IMR-90 (cell line): ENCODE results near the gene RAB8B. TPM values are rescaled to one million over a fixed set of nuclear protein-coding genes. Genes with fewer than 3 reads are reported as not detected.

Experiments used
- ATAC-seq: fragments of 200-7000 bp; cut with Tn5 transposase; 2 replicates; pipeline ENCODE4 v1.9.1; 2020; ENCODE audit warnings: low read depth, mild to moderate bottlenecking, moderate library complexity
- BruUV-seq: library from RNA; stranded (reverse); fragments of 400-500 nt; replicated peaks from 2 replicates; lab custom pipeline; 2021; lab: Mats Ljungman, UMichigan
- CTCF ChIA-PET: fragments of 300-600 bp; formaldehyde crosslinking; extraction: SDS; loops from one replicate; lab custom pipeline; 2021; ENCODE audit warnings: antibody characterized with exemption; lab: Yijun Ruan, JAX
- POLR2A ChIA-PET: fragments of 300-600 bp; sonication (Branson Sonifier 250); formaldehyde crosslinking; loops from one replicate; lab custom pipeline; 2022; ENCODE audit warnings: antibody characterized with exemption; ENCODE audit not compliant: unreplicated experiment; lab: Charles Lee
- DNase-seq: peaks from one replicate; pipeline ENCODE4 v3.0.0; 2013
- H2AFZ ChIP-seq: replicated peaks from 2 replicates; pipeline ENCODE3; 2013; ENCODE audit warnings: low read length, mild to moderate bottlenecking; ENCODE audit not compliant: poor library complexity
- H2AK5ac ChIP-seq: 2 replicates; pipeline ENCODE4 v1.6.1; 2013; ENCODE audit warnings: low read depth, low read length, inconsistent platforms
- H2AK9ac ChIP-seq: replicated peaks from 2 replicates; pipeline ENCODE3; 2013; ENCODE audit warnings: mild to moderate bottlenecking, low read depth, low read length, moderate library complexity; ENCODE audit not compliant: poor library complexity
- H2BK120ac ChIP-seq: 2 replicates; pipeline ENCODE4 v1.6.1; 2013; ENCODE audit warnings: low read depth, low read length, inconsistent platforms
- H2BK15ac ChIP-seq: 3 replicates; pipeline ENCODE4 v1.6.1; 2013; ENCODE audit warnings: low read depth, low read length, inconsistent platforms
- H2BK20ac ChIP-seq: 2 replicates; pipeline ENCODE4 v1.6.1; 2013; ENCODE audit warnings: low read depth, mild to moderate bottlenecking, inconsistent platforms, low read length, moderate library complexity
- H2BK5ac ChIP-seq: 2 replicates; pipeline ENCODE4 v1.6.1; 2013; ENCODE audit warnings: mild to moderate bottlenecking, low read depth, low read length, inconsistent platforms; ENCODE audit not compliant: poor library complexity, severe bottlenecking
- H3K14ac ChIP-seq: replicated peaks from 2 replicates; pipeline ENCODE4 v1.6.1; 2013; ENCODE audit warnings: low read depth, low read length, inconsistent platforms
- H3K18ac ChIP-seq: 2 replicates; pipeline ENCODE4 v1.6.1; 2013; ENCODE audit warnings: low read depth, low read length, control low read depth
- H3K23ac ChIP-seq: 2 replicates; pipeline ENCODE4 v1.6.1; 2013; ENCODE audit warnings: low read depth, low read length, inconsistent platforms
- H3K27ac ChIP-seq: 2 replicates; pipeline ENCODE4 v1.5.1; 2013; ENCODE audit warnings: mild to moderate bottlenecking, control low read depth, low read length; ENCODE audit not compliant: insufficient read depth
- H3K27me3 ChIP-seq: 2 replicates; pipeline ENCODE4 v1.6.1; 2013; ENCODE audit warnings: low read length; ENCODE audit not compliant: control insufficient read depth, insufficient read depth
- H3K36me3 ChIP-seq: 2 replicates; pipeline ENCODE4 v1.6.1; 2013; ENCODE audit warnings: low read length, mixed read lengths; ENCODE audit not compliant: control insufficient read depth, insufficient read depth
- H3K4ac ChIP-seq: 2 replicates; pipeline ENCODE4 v1.6.1; 2013; ENCODE audit warnings: low read depth, low read length, inconsistent platforms
- H3K4me1 ChIP-seq: 2 replicates; pipeline ENCODE4 v1.6.1; 2013; ENCODE audit warnings: low read length, mixed read lengths; ENCODE audit not compliant: control insufficient read depth, insufficient read depth
- H3K4me2 ChIP-seq: 2 replicates; pipeline ENCODE4 v1.6.1; 2013; ENCODE audit warnings: low read depth, mild to moderate bottlenecking, control low read depth, low read length, moderate library complexity
- H3K4me3 ChIP-seq: 2 replicates; pipeline ENCODE4 v1.5.1; 2013; ENCODE audit warnings: low read depth, mild to moderate bottlenecking, control low read depth, low read length, moderate library complexity; ENCODE audit not compliant: insufficient read depth
- H3K56ac ChIP-seq: 2 replicates; pipeline ENCODE4 v1.6.1; 2013; ENCODE audit warnings: low read length, inconsistent platforms; ENCODE audit not compliant: insufficient read depth; ENCODE audit errors: extremely low read depth
- H3K79me1 ChIP-seq, 2 experiments: 2 replicates each; pipeline ENCODE4 v1.6.1; 2013; ENCODE audit warnings: low read length in 2 of 2, inconsistent platforms in 1 of 2, low read depth in 1 of 2
- H3K9ac ChIP-seq: 2 replicates; pipeline ENCODE4 v1.6.1; 2013; ENCODE audit warnings: low read depth, low read length, control low read depth
- H3K9me1 ChIP-seq: 2 replicates; pipeline ENCODE4 v1.6.1; 2013; ENCODE audit warnings: low read length, inconsistent platforms; ENCODE audit not compliant: insufficient read depth
- H3K9me3 ChIP-seq: 2 replicates; pipeline ENCODE4 v1.6.1; 2013; ENCODE audit warnings: low read length; ENCODE audit not compliant: control insufficient read depth, insufficient read depth
- H4K20me1 ChIP-seq: 2 replicates; pipeline ENCODE4 v1.6.1; 2013; ENCODE audit warnings: low read length, inconsistent platforms; ENCODE audit not compliant: insufficient read depth
- H4K5ac ChIP-seq: 2 replicates; pipeline ENCODE4 v1.6.1; 2013; ENCODE audit warnings: mild to moderate bottlenecking, low read depth, low read length, control low read depth
- H4K8ac ChIP-seq, 2 experiments: 2 replicates each; pipeline ENCODE4 v1.6.1; 2013; ENCODE audit warnings: low read depth in 2 of 2, low read length in 2 of 2, control low read depth in 1 of 2, inconsistent platforms in 1 of 2
- H4K91ac ChIP-seq: 2 replicates; pipeline ENCODE4 v1.6.1; 2013; ENCODE audit warnings: low read depth, low read length, inconsistent platforms; ENCODE audit not compliant: insufficient read depth
- FOS ChIP-seq: fragments of 150-350 bp; IDR thresholded peaks from 2 replicates; pipeline ENCODE4 v1.6.1; 2016; ENCODE audit warnings: low read depth, low read length
- MAFK ChIP-seq: IDR thresholded peaks from 2 replicates; pipeline ENCODE4 v1.6.1; 2012; ENCODE audit warnings: low read depth, low read length, improper control_type of control experiment
- MAZ ChIP-seq: IDR thresholded peaks from 2 replicates; pipeline ENCODE4 v1.6.1; 2012; ENCODE audit warnings: low read depth, mild to moderate bottlenecking, low read length, improper control_type of control experiment, moderate library complexity, borderline replicate concordance
- NFE2L2 ChIP-seq: fragments of 150-350 bp; IDR thresholded peaks from 2 replicates; pipeline ENCODE4 v1.6.1; 2016; ENCODE audit warnings: low read depth, mild to moderate bottlenecking, low read length
- RAD21 ChIP-seq: IDR thresholded peaks from 2 replicates; pipeline ENCODE4 v1.6.1; 2012; ENCODE audit warnings: low read length, improper control_type of control experiment
- whole genome bisulfite sequencing, 2 experiments: methylation state at CpG; one replicate each; pipeline versions ENCODE4 v1.1.5 to v1.1.7; 2013; ENCODE audit warnings: missing lambda C conversion rate in 2 of 2; ENCODE audit not compliant: insufficient read length in 1 of 2; ENCODE audit errors: extremely low coverage in 2 of 2; 5-methylcytosine and 5-hydroxymethylcytosine counted together
- dilution Hi-C: fragments of 300-500 bp; cut with HindIII; formaldehyde crosslinking; loops from one replicate; pipeline ENCODE4 v1.14.3; 2018; ENCODE audit warnings: low sequenced_read_pairs; ENCODE audit not compliant: unreplicated experiment
- in situ Hi-C: fragments of 300-500 bp; cut with MboI; formaldehyde crosslinking; loops from 3 replicates; pipeline ENCODE4 v1.14.3; 2019; ENCODE audit warnings: low sequenced_read_pairs, inconsistent platforms, mixed read lengths
- intact Hi-C: fragments of 100-400 bp; cut with micrococcal nuclease; formaldehyde crosslinking; loops from 2 replicates; pipeline ENCODE4 v1.10.0; 2022
- polyA plus RNA-seq, 3 experiments: library from polyadenylated mRNA; depleted of rRNA; stranded (reverse); fragments of >200 nt; gene quantifications; 2 replicates each; pipeline ENCODE4 v1.2.3, GENCODE V29; 2012; ENCODE audit warnings: low replicate concordance in 1 of 3
- total RNA-seq: library from RNA; depleted of rRNA; stranded (reverse); fragments of >200 nt; gene quantifications from 2 replicates; pipeline ENCODE4 v1.2.3, GENCODE V29; 2012

The RAB8B gene
- total and polyA plus RNA-seq, 2 of the 4 experiments (the other 2 are of a cell fraction) = 19.4 to 29.4 TPM

DNA sequence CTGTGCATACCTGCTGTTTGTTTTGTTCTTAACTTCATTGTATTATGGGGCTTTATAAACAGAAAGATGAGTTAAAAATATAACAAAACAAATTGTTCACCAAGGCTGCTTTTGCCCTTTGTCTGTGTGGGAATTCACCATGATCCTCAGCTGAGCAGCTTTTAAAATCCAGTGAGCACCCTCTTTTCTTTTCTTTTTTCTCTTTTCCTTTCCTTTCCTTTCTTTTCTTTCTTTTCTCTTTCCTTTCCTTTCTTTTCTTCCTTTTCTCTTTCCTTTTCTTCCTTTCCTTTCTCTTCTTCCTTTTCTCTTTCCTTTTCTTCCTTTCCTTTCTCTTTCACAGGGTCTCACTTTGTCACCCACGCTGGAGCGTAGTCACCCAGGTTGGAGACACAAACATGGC is 38.3 kb downstream of the RAB8B start:
- CTCF ChIA-PET = interaction anchor here (1.7 kb wide), 1 partner anchor 10 kb away, joined by 3 read pairs; no protein-coding TSS in a partner anchor
- no peak overlapping the region for H2BK120ac ChIP-seq
- H3K4ac ChIP-seq = no peak overlapping the region
- POLR2A ChIA-PET = no interaction called here
- no peak overlapping the region for H3K4me2 ChIP-seq
- H3K14ac ChIP-seq = no peak overlapping the region
- H3K36me3 ChIP-seq = no peaks in the 10 kb centered on the region
- no peak overlapping the region for H3K27ac ChIP-seq
- no TSS peak for BruUV-seq
- in situ Hi-C loops = no loop called here
- H2BK20ac ChIP-seq = no peak overlapping the region
- no peaks in the 10 kb centered on the region for H3K9me1 ChIP-seq
- 100% methylated on average over 2 of the region's 2 CpGs; no CpG with 5 or more reads in 1 of the 2 experiments for WGBS, 2 experiments
- no peaks in the 10 kb centered on the region for H3K27me3 ChIP-seq
- peaks cover 3% of the 10 kb centered on the region for H3K4me1 ChIP-seq
- H3K18ac ChIP-seq = no peak overlapping the region
- H3K4me3 ChIP-seq = no peak overlapping the region
- H3K9ac ChIP-seq = no peak overlapping the region
- H4K20me1 ChIP-seq = no peaks in the 10 kb centered on the region
- no peak overlapping the region for H2BK5ac ChIP-seq
- peaks cover 18 to 50% of the 10 kb centered on the region in 2 experiments; a peak in 3 of 4 replicates for H3K79me1 ChIP-seq
- no peaks in the 10 kb centered on the region for H3K9me3 ChIP-seq
- no peak overlapping the region for H4K91ac ChIP-seq
- dilution Hi-C loops = no loop called here
- H2AFZ ChIP-seq = no peak overlapping the region
- no peak for DNase-seq
- no peak overlapping the region for H2AK5ac ChIP-seq
- H4K8ac ChIP-seq = no peak overlapping the region
- intact Hi-C loops = no loop called here
- no peak overlapping the region for H3K23ac ChIP-seq
- H4K5ac ChIP-seq = no peak overlapping the region
- H3K56ac ChIP-seq = no peak overlapping the region
- no peak for ATAC-seq
- H2AK9ac ChIP-seq = no peak overlapping the region
- TF ChIP-seq MAZ (no peak), RAD21 (no peak), NFE2L2 (no peak), MAFK (no peak), FOS (no peak)
- H2BK15ac ChIP-seq = no peak overlapping the region
